Left renal cortex interstitium (tissue), 4 donors: ENCODE data around the gene SV2C. TPM values are rescaled to one million over a fixed set of nuclear protein-coding genes. Genes with fewer than 3 reads are reported as not detected.
A peak's percentile ranks its signal among the peaks of the same experiment; 100 is the strongest.

ENCODE experiments used
- DNase-seq, 4 donors: peaks; one replicate each; pipeline ENCODE4 v3.0.0-alpha.2; 2013; ENCODE audit warnings: low read depth in 4 of 4, low spot score in 2 of 4, missing footprints in 1 of 4
- polyA plus RNA-seq, 4 donors: library from polyadenylated mRNA; unstranded; fragments of 120-200 nt; gene quantifications; one replicate each; pipeline ENCODE4 v1.2.1, GENCODE V29; 2013; ENCODE audit not compliant: insufficient read length in 4 of 4

SV2C gene
- polyA plus RNA-seq, 4 donors, result 0.05 to 0.69 (median 0.15) TPM

GRCh38 chr5:76091351-76091750 lies 8.2 kb downstream of the SV2C start:
- DNase-seq, result no peak

- DNase-seq, result no peak
These were observed 16.1 kb downstream of the SV2C start for GRCh38 chr5:76099286-76099702.

GRCh38 chr5:76099756-76100155 lies 16.6 kb downstream of the SV2C start:
- no peak for DNase-seq

GRCh38 chr5:76104027-76104426 lies 20.8 kb downstream of the SV2C start:
- DNase-seq, result peak in 1 of 4 donors; percentile 54

GRCh38 chr5:76106149-76106548 lies 23.0 kb downstream of the SV2C start:
- no peak for DNase-seq

GRCh38 chr5:76111477-76112174 lies 28.4 kb downstream of the SV2C start:
- DNase-seq, result no peak

- DNase-seq, result no peak
These were observed 29.9 kb downstream of the SV2C start for GRCh38 chr5:76113103-76113502.

GRCh38 chr5:76114179-76114851 lies 31.1 kb downstream of the SV2C start:
- DNase-seq, result no peak

- no peak for DNase-seq
These were observed 42.2 kb downstream of the SV2C start for GRCh38 chr5:76125346-76125745.

GRCh38 chr5:76125888-76126287 lies 42.7 kb downstream of the SV2C start:
- no peak for DNase-seq

- DNase-seq, result no peak
These were observed 50.8 kb downstream of the SV2C start for GRCh38 chr5:76134003-76134402.

- DNase-seq, result no peak
These were observed 51.5 kb downstream of the SV2C start for GRCh38 chr5:76134646-76135045.

- no peak for DNase-seq
These were observed 54.8 kb downstream of the SV2C start for GRCh38 chr5:76137887-76138542.

GRCh38 chr5:76143884-76144283 lies 60.7 kb downstream of the SV2C start:
- no peak for DNase-seq

GRCh38 chr5:76144513-76145274 lies 61.5 kb downstream of the SV2C start:
- no peak for DNase-seq

- no peak for DNase-seq
These were observed 62.8 kb downstream of the SV2C start for GRCh38 chr5:76145945-76146344.

- no peak for DNase-seq
These were observed 66.5 kb downstream of the SV2C start for GRCh38 chr5:76149636-76150035.

GRCh38 chr5:76152161-76152560 lies 69.0 kb downstream of the SV2C start:
- DNase-seq, result no peak

- no peak for DNase-seq
These were observed 69.5 kb downstream of the SV2C start for GRCh38 chr5:76152700-76153099.

GRCh38 chr5:76153271-76153670 lies 70.1 kb downstream of the SV2C start:
- no peak for DNase-seq
